Left cardiac atrium (tissue), 4 donors: Measurements from ENCODE around the gene NCOA5. TPM values are rescaled to one million over a fixed set of nuclear protein-coding genes. Genes with fewer than 3 reads are reported as not detected.

Experiments used
- ATAC-seq, 2 donors: fragments of 200-7000 bp; cut with Tn5 transposase; one replicate each; pipeline ENCODE4 v1.9.1; 2020; ENCODE audit warnings: mild to moderate bottlenecking in 2 of 2, moderate library complexity in 2 of 2
- DNase-seq: peaks from one replicate; pipeline ENCODE4 v3.0.0-alpha.2; 2020
- intact Hi-C, 2 donors: fragments of 100-400 bp; cut with DNase I; formaldehyde crosslinking; loops; one replicate each; pipeline versions ENCODE4 v1.14.1 to v1.15.1; 2022 to 2023
- total RNA-seq, 2 donors: library from RNA; stranded (reverse); fragmentation: NEBNext Ultra II Directional; extraction: Animal tissue kit (Norgen Biotek cat#: 25700); gene quantifications; one replicate each; pipeline ENCODE4 v1.2.1, GENCODE V29; 2021
- donor health status: DM: no; HTN: yes; CAD: no.
- donor health status: DM: no; HTN: yes; CAD: no; lungs with severe emphysema.
- donor health status: DM: yes; HTN: yes; CAD: no.
- donor health status: Dilated cardiomyopathy.

Gene NCOA5
- total RNA-seq, 2 donors from 2014 or later: 19.6 to 21.1 TPM

GRCh38 chr20:46122516-46123481 is 33.0 kb upstream of the NCOA5 start:
- ATAC-seq (no peak), DNase-seq (no peak)
- intact Hi-C loops: no loop called here

DNA sequence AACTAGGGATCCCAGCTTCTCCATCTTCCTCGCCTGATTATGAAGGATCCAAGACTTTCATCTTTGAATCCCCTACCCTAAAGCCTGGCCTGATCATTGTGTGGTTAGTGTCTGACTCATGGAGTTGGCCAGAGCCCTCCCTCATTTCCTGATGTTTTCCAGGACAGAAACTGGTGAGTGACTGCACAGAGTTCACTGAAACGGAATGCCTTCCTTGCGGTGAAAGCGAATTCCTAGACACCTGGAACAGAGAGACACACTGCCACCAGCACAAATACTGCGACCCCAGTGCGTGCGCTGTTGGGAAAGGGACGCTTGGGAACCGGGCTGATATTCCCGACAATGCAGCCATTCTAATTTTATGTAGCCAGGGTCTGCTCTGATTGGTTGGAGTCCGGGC is 32.3 kb upstream of the NCOA5 start:
- DNase-seq: no peak
- intact Hi-C loops: no loop called here

GRCh38 chr20:46121184-46121930 is 31.6 kb upstream of the NCOA5 start:
- no peak for DNase-seq
- intact Hi-C loops: no loop called here

More for the DNA sequence above, 32.3 kb upstream of the NCOA5 start:
- ATAC-seq: peak in 1 of 2 donors; percentile 9

GRCh38 chr20:46120136-46120535 is 30.4 kb upstream of the NCOA5 start:
- no peak for DNase-seq
- intact Hi-C loops: no loop called here
- no peak for ATAC-seq

More at GRCh38 chr20:46121184-46121930, 31.6 kb upstream of the NCOA5 start:
- ATAC-seq: no peak

DNA sequence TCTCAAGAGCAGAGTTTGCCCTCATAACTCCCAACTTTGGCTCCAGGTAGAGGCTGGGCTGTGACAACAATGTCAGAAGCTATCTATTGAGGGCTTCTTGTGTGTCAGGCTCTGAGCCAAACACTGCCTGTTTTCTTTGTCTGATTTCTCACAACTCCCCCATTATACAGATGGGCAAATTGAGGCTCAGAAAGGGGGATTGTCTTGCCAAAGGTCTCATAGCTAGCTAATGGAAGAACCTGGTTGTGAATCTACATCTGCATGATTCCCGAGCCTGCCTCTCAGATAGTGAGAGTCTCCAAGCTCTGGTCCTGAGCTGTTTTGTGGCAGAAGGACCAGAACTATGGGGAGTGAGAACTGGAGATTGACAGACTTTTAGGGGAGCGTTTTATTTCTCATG is 29.8 kb upstream of the NCOA5 start:
- no peak for ATAC-seq
- intact Hi-C loops: loop anchor here in 1 of 2 donors (10.0 kb wide), 1 partner anchor 95 kb away; the partner anchor contains the start of gene SLC12A5
- no peak for DNase-seq

- ATAC-seq (no peak), DNase-seq (no peak)
- intact Hi-C loops: loop anchor here in 1 of 2 donors (10.0 kb wide), 1 partner anchor 94 kb away; the partner anchor contains the start of gene SLC12A5
These were observed 29.3 kb upstream of the NCOA5 start for GRCh38 chr20:46119028-46119546.

DNA sequence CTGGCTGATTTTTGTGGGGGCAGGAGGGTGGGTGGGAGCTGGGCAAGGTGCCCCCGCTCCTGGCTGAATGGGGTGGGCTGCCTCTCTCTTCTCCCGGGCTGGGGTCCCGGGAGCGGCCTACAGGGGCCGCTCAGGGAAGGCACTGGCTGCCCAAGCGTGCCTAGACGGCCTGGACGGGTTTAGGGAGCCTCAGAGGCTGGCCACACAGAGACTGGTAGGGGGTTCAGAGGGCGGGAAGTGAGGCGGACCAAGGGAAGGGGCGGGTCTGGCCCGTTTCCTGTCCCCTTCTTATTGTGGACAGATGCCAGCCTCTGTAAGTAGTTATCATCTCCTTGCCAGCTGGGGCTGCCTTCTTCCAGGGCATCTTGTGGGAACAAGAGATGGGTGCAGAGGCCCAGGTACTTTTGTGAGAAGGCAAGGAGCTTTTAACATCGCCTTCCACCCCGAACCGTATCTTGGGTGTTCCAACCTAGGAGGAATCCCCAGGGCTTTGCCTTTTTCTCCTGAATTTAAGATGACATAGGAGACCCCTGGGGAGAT is 28.8 kb upstream of the NCOA5 start:
- intact Hi-C loops: loop anchor here in 1 of 2 donors (10.0 kb wide), 1 partner anchor 94 kb away; the partner anchor contains the start of gene SLC12A5
- ATAC-seq (peak; percentile 74 to 79), DNase-seq (peak; percentile 60)

- ATAC-seq: peak; percentile 98
- intact Hi-C loops: loop anchor here in 1 of 2 donors (10.0 kb wide), 1 partner anchor 93 kb away; the partner anchor contains the start of gene SLC12A5
- DNase-seq: peak; percentile 94
These were observed 28.1 kb upstream of the NCOA5 start, which contains the start of gene CD40 for GRCh38 chr20:46117704-46118467. Gene CD40 (plus strand): TSS chr20:46118314. CDS start chr20:46118344, 30 bp downstream.

GRCh38 chr20:46114449-46114848 is 24.7 kb upstream of the NCOA5 start:
- intact Hi-C loops: loop anchor here in 1 of 2 donors (10.0 kb wide), 1 partner anchor 90 kb away; the partner anchor contains the start of gene SLC12A5
- DNase-seq (no peak), ATAC-seq (no peak)

DNA sequence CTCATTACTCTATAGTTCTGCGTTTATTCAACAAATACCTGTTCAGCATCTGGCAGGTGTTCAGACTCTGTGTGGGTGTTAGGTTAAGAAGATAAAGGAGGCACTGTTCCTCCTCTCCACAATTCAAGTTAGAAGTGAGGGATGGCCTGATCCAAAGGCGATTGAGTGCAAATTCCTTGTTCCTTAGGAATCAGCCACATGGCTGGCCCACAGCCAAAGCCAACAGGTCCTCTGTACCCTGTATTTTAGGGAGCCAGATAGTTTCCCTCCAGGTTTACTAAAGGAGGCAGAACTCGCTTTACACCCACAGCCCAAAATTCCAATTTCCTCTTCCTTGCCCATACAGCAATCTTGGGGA is 23.3 kb upstream of the NCOA5 start:
- intact Hi-C loops: loop anchor here in 1 of 2 donors (10.0 kb wide), 1 partner anchor 88 kb away; the partner anchor contains the start of gene SLC12A5
- ATAC-seq: no peak

DNA sequence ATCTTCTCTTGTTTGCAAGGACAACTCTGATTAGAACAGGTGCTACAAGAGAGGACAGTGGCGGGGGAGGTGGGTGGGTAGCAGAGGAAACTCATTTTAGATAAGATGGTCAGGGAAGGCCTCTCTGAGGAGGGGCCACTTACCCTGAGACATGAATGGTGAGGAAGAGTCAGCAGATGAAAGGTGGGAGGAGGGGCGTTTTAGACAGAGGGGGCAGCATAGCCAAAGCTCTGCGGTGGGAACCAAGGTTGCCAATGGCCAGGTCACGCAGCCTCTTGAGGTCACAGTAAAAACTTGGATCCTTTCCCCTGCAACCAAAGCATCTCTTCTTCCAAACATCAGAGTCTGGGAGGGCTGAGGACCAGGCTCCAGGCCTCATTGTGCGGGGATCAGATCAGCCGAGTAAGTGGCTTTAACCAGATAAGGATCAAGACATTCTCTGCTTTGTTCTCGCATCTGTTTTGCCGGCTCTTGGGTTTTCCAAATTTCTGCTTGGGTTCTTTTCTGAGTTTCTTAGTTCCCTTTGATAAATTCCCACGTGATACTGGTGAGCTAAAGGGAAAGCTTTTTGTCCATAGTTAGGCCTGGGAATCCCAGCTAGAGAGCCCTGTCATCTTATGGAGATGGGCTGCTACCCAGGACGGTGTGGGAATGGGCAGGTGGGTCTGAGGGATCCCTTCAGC is 22.8 kb upstream of the NCOA5 start:
- ATAC-seq (no peak), DNase-seq (no peak)
- intact Hi-C loops: loop anchor here in 1 of 2 donors (10.0 kb wide), 1 partner anchor 88 kb away; the partner anchor contains the start of gene SLC12A5

More for the DNA sequence above, 23.3 kb upstream of the NCOA5 start:
- no peak for DNase-seq

GRCh38 chr20:46111836-46112212 is 22.1 kb upstream of the NCOA5 start:
- intact Hi-C loops: loop anchor here in 1 of 2 donors (10.0 kb wide), 1 partner anchor 87 kb away; the partner anchor contains the start of gene SLC12A5
- DNase-seq (no peak), ATAC-seq (no peak)

- intact Hi-C loops: loop anchor here in 1 of 2 donors (10.0 kb wide), 1 partner anchor 86 kb away; the partner anchor contains the start of gene SLC12A5
- DNase-seq (no peak), ATAC-seq (peak; percentile 78 to 89)
These were observed 21.5 kb upstream of the NCOA5 start for GRCh38 chr20:46111028-46111835.

- DNase-seq (no peak), ATAC-seq (no peak)
- intact Hi-C loops: no loop called here
These were observed 19.2 kb upstream of the NCOA5 start for GRCh38 chr20:46108976-46109375.

GRCh38 chr20:46108435-46108841 is 18.7 kb upstream of the NCOA5 start:
- ATAC-seq: no peak
- DNase-seq: no peak
- intact Hi-C loops: no loop called here

DNA sequence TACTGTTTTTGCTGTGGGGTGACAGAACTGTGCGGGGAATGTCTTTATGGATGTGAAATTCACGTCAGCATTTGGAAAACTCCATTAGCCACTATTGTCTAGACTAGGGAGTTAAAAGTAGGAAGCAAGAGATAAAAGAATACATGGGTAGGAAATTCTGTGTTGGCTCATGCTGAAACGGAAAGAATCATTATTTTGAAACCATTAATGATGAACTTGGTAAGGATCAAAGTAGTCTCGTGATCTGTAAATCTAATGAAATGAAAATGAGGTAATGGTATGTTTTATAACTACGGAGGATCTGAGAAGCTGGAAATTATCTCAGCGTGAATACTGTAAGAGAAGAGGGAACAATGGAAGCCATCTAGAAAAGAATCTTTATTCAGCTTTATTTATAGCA is 17.3 kb upstream of the NCOA5 start:
- DNase-seq: no peak
- intact Hi-C loops: no loop called here
- no peak for ATAC-seq

GRCh38 chr20:46104262-46104661 is 14.5 kb upstream of the NCOA5 start:
- DNase-seq (no peak), ATAC-seq (no peak)
- intact Hi-C loops: no loop called here
